ENCODE measurements around the gene SOCS1.

SOCS1 gene

DNA sequence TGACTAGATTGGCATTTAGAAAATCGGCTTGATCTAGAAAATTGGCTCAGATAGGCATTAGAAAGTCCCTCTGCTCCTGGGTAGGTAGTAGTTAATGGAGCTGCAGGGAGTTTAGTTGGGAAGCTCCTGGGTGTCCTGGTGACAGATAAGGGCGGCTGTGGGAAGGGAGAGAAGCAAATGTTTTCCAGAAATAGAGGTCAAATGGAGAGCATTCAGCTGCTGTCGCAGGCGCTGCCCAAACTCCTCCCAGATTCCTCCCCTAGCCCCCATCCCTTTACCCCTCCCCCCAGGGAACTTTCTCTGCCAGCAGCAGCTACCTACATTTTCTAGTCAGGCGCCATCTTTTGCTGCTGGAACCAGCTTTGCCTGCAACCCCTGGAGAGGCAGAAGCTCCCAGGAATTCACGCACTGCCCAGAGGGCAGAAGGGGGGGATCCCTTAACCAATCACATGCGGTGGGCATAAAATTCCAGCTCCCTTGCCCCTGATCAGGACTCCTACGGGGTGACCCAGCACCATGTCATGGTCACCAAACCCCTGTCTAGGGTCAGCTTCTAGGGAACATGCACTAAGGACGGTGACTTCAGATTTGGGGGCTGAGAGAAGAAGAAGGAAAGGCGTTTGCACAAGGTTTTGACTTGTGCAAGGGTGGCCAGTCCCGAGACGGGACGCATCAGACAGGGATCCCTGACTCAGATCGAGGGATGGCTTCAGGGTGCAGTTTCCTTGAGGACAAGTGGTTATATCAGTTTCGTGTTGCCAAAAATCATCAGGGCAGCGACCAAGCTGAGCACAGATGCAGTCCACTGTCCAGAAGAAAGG lies 43.8 kb downstream of the SOCS1 start:
- no peak for DNase-seq (ENCODE audit: low read depth)
- H3K4me3 ChIP-seq (ENCODE audit: low read depth, low read length), result no peak overlapping the region

GRCh38 chr16:11211061-11211976 lies 44.7 kb downstream of the SOCS1 start:
- DNase-seq (ENCODE audit: low read depth), result no peak

GRCh38 chr16:11210260-11210659 lies 45.7 kb downstream of the SOCS1 start:
- no peak overlapping the region for H3K4me3 ChIP-seq (ENCODE audit: low read depth, low read length)
- DNase-seq (ENCODE audit: low read depth), result no peak

More at GRCh38 chr16:11211061-11211976, 44.7 kb downstream of the SOCS1 start:
- no peak overlapping the region for H3K4me3 ChIP-seq (ENCODE audit: low read depth, low read length)

- no peak for DNase-seq (ENCODE audit: low read depth)
- H3K4me3 ChIP-seq (ENCODE audit: low read depth, low read length), result no peak overlapping the region
Measured at GRCh38 chr16:11208916-11209665, 46.9 kb downstream of the SOCS1 start.

- no peak for DNase-seq (ENCODE audit: low read depth)
Measured at GRCh38 chr16:11207646-11208045, 48.4 kb downstream of the SOCS1 start.

DNA sequence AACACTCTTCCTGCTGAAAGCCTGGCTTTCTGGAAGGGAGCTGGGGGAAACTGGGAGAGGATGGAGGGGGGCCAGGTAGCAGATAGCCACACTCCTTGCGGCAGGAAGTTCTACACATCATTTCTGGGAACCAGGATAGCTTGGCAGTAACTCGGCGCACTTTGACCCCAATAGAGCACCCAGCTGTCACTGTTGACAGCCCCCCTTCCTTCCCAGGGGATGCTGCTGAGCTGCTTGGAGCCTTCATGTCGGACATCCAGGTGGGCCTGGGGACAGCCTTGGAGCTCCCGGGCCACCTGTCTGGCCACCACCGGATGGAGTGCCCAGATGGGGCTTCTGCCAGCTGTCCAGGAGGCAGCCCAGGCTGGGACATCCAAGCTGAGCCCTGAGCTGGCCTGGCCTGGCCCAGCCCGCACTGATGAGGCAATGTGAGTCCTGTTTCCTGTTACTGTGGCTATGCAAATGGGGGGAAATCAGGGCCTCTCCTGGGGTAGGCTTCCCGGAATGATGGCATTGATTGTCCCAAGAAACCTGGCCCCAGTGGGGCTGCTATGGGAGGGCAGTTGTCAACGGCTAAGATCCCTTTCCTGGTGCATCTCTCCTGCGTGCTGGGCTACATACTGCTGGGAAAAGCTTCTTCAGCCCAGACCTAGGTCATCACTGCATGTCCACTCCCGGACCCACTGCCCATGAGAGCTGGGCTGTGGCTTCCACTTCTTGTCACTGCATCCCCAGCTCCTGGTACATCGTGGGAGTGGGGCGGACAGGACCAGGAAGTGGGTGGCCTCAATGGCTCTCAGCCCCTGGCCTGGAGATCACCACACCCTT lies 50.0 kb downstream of the SOCS1 start:
- H3K4me3 ChIP-seq (ENCODE audit: low read depth, low read length), result no peak overlapping the region
- no peak for DNase-seq (ENCODE audit: low read depth)

More at GRCh38 chr16:11207646-11208045, 48.4 kb downstream of the SOCS1 start:
- H3K4me3 ChIP-seq (ENCODE audit: low read depth, low read length), result no peak overlapping the region

GRCh38 chr16:11205065-11205699 lies 50.8 kb downstream of the SOCS1 start:
- no peak for DNase-seq (ENCODE audit: low read depth)
- H3K4me3 ChIP-seq (ENCODE audit: low read depth, low read length), result no peak overlapping the region

GRCh38 chr16:11204513-11205047 lies 51.4 kb downstream of the SOCS1 start:
- DNase-seq (ENCODE audit: low read depth), result no peak
- no peak overlapping the region for H3K4me3 ChIP-seq (ENCODE audit: low read depth, low read length)

Data from skeletal muscle cell (primary cell).